Measurements from ENCODE around the gene TMEM176B. TPM values are rescaled to one million over a fixed set of nuclear protein-coding genes. Genes with fewer than 3 reads are reported as not detected.

Gene TMEM176B
- total RNA-seq, 1 experiment from 2014 or later = not detected

GRCh38 chr7:150754951-150755350 is 45.2 kb downstream of the TMEM176B start:
- DNase-seq (ENCODE audit: extremely low read depth, low read depth) = no peak

DNA sequence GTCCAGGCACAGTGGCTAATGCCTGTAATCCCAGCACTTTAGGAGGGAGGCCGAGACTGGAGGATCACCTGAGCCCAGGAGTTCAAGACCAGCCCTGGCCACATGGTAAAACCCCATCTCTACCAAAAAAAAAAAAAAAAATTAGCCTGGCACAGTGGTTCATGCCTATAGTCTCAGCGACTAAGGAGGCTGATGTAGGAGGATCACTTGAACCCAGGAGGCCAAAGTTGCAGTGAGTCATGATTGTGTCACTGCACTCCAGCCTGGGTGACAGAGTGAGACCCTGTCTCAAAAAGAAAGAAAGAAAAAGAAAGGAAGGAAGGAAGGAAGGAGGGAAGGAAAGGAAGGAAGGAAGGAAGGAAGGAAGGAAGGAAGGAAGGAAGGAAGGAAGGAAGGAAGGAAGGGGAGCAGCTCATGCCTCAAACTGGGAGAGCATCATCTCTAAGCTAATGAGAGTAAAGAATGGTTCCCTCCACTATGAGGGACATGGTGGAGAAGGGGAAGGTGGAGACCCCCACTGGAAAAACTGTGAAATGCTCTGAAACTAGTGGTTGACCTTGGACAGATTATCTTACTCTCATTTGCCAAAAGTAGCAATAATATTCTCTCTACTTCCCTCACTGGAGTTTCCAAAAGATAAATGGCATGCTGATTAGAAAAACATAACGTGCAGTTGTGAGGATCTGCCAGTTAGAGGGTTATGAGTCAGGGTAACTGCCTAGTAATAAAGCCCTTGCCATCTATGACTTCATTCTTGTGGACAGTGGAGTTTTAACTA is 46.1 kb downstream of the TMEM176B start:
- no peak for DNase-seq (ENCODE audit: extremely low read depth, low read depth)

DNA sequence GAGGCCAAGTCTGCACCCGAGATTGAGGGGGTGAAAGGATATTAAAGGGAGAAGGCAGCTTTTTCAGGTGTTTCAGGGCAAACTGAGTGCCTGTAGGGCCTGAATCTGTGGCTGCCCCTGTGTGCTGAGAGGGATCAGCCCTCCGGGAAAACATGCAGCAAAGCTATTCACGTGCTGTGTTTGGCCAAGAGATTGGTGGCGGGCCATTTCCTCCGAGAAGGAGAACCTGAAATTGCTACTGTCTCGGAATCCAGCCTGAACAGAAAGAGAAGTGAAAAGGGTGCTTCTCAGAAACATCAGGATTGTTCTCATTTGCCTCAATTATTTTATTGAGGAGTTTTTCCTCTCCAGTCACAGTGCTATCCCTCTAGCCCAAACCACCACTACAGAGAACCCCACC is 46.9 kb downstream of the TMEM176B start:
- no peak for DNase-seq (ENCODE audit: extremely low read depth, low read depth)

- no peak for DNase-seq (ENCODE audit: extremely low read depth, low read depth)
Measured at GRCh38 chr7:150751702-150752101, 48.5 kb downstream of the TMEM176B start.

DNA sequence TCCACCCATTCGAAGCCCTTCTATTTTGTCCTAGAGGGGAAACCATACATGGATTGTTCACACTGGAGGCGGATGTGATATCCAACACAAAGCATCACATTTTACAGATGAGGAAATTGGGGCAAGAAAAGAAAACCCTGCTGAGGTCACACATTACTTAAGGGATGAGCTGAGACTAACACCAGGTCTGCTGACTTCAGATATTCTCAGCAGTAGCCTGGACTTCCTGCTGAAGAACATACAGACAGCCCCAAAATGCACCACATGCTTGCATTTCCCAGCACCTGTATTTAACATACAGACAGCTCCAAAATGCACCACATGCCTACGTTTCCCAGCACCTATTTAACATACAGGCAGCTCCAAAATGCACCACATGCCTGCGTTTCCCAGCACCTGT is 51.8 kb downstream of the TMEM176B start:
- DNase-seq (ENCODE audit: extremely low read depth, low read depth) = no peak

DNA sequence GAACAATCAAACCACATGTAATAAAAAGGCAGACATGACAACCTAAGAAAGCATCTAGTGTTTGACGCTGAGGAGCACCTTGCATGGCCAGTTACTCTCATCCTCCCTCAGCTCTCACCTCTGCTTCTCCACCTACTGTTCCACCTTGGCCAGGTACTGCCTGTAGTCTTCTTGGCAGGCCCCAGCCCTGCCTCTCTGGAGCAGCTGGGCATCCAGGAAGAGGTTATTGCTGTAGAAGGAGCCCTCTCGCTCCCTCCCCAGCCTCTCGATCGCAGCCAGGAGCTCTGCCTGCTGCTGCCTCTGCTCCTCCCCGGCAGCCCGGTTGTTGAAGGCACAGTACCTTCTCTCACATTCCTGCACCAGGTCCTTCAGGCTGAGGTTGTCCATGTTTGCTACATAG is 53.2 kb downstream of the TMEM176B start:
- DNase-seq (ENCODE audit: extremely low read depth, low read depth) = no peak

- no peak for DNase-seq (ENCODE audit: extremely low read depth, low read depth)
Measured at GRCh38 chr7:150745876-150746275, 54.3 kb downstream of the TMEM176B start.

DNA sequence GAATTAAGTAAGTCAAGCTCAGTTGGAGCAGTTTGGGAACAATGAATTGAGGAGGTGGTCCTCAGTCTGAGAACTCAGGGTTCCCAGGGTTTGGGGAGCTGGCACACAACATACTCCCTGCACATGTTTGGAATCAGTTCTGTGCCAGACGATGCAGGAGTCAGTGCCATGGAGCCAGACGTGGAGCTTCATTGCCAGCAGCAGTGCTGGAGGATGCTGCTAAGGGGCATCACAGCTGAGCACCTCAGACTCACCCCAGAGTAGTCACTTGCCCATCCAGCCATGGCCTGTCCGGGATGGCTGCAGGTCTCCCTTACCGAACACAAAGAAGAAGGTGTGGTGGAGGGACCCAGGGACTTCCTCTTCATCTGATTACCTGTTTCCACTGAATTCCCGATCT is 55.1 kb downstream of the TMEM176B start:
- DNase-seq (ENCODE audit: extremely low read depth, low read depth) = no peak

- no peak for DNase-seq (ENCODE audit: extremely low read depth, low read depth)
Measured at GRCh38 chr7:150744041-150744656, 56.0 kb downstream of the TMEM176B start.

GRCh38 chr7:150742286-150742968 is 57.7 kb downstream of the TMEM176B start:
- no peak for DNase-seq (ENCODE audit: extremely low read depth, low read depth)

Other genes with a start within 250 kb of the TMEM176B start
- not detected in 2 replicates for gene GIMAP4, start 233.0 kb downstream of the TMEM176B start, total RNA-seq (2014; rRNA removed; shearing (Covaris generic))
- not detected in 2 replicates for gene GIMAP6, start 168.0 kb downstream of the TMEM176B start, total RNA-seq (2014; rRNA removed; shearing (Covaris generic))
- 3.0 and 3.1 TPM in 2 replicates for gene GIMAP2, start 114.7 kb downstream of the TMEM176B start, total RNA-seq (2014; rRNA removed; shearing (Covaris generic))
- gene GIMAP1, start 83.8 kb downstream of the TMEM176B start, total RNA-seq (2014; rRNA removed; shearing (Covaris generic)) = not detected in 2 replicates
- not detected in 2 replicates for gene GIMAP5, start 62.9 kb downstream of the TMEM176B start, total RNA-seq (2014; rRNA removed; shearing (Covaris generic))
- 0.10 TPM in 1 of 2 replicates, not detected in the other for gene TMEM176A, start 405 bp upstream of the TMEM176B start, total RNA-seq (2014; rRNA removed; shearing (Covaris generic))
- gene AOC1, start 52.2 kb upstream of the TMEM176B start, total RNA-seq (2014; rRNA removed; shearing (Covaris generic)) = not detected in 2 replicates
- 0.27 and 0.58 TPM in 2 replicates for gene KCNH2, start 178.0 kb upstream of the TMEM176B start, total RNA-seq (2014; rRNA removed; shearing (Covaris generic))
- gene NOS3, start 190.7 kb upstream of the TMEM176B start, total RNA-seq (2014; rRNA removed; shearing (Covaris generic)) = 0.30 and 0.46 TPM in 2 replicates
- 0.25 TPM in 1 of 2 replicates, not detected in the other for gene ATG9B, start 224.1 kb upstream of the TMEM176B start, total RNA-seq (2014; rRNA removed; shearing (Covaris generic))
- gene ABCB8, start 228.1 kb upstream of the TMEM176B start, total RNA-seq (2014; rRNA removed; shearing (Covaris generic)) = 26.8 and 32.7 TPM in 2 replicates
- gene ASIC3, start 248.2 kb upstream of the TMEM176B start, total RNA-seq (2014; rRNA removed; shearing (Covaris generic)) = 1.1 and 2.0 TPM in 2 replicates

Data from NCI-H460 (cell line).